ENCODE results near the gene GLCE.

GRCh38 chr15:69314131-69314530 lies 153.7 kb downstream of the GLCE start:
- TF ChIP-seq TAF1 (IDR thresholded peaks at IDR 0.05; ENCODE audit: low read depth) (no peak), CEBPB (IDR thresholded peaks at IDR 0.05) (no peak), MAX (IDR thresholded peaks at IDR 0.05) (no peak)
